HFF-Myc (cell line): ENCODE data around the gene CTPS2.

ENCODE experiments used
- DNase-seq: peaks from one replicate; pipeline ENCODE4 v3.0.0-alpha.2; 2011; ENCODE audit warnings: low read depth; ENCODE audit errors: extremely low read depth
- H3K4me3 ChIP-seq: replicated peaks from 2 replicates; pipeline ENCODE4 v1.5.1; 2011; ENCODE audit warnings: low read depth, mild to moderate bottlenecking, control low read depth, low read length
- CTCF ChIP-seq: IDR thresholded peaks from 2 replicates; pipeline ENCODE4 v1.5.1; 2012; ENCODE audit warnings: mild to moderate bottlenecking, low read depth, low read length, control low read depth; ENCODE audit errors: missing control alignments

The CTPS2 gene

GRCh38 chrX:16573781-16574180, 138.7 kb downstream of the CTPS2 start:
- no peak for TF ChIP-seq CTCF
- no peak for DNase-seq
- no peak overlapping the region for H3K4me3 ChIP-seq

- no peak for DNase-seq
- TF ChIP-seq CTCF: no peak
- no peak overlapping the region for H3K4me3 ChIP-seq
Measured at GRCh38 chrX:16567681-16568080, 144.8 kb downstream of the CTPS2 start.

- no peak overlapping the region for H3K4me3 ChIP-seq
- TF ChIP-seq CTCF: no peak
- no peak for DNase-seq
Measured at GRCh38 chrX:16566571-16566970, 145.9 kb downstream of the CTPS2 start.

- TF ChIP-seq CTCF: no peak
- H3K4me3 ChIP-seq: no peak overlapping the region
- DNase-seq: no peak
Measured at GRCh38 chrX:16560173-16560572, 152.3 kb downstream of the CTPS2 start.

GRCh38 chrX:16559206-16559619, 153.3 kb downstream of the CTPS2 start:
- no peak for TF ChIP-seq CTCF
- H3K4me3 ChIP-seq: no peak overlapping the region
- peak; percentile 26 for DNase-seq

- TF ChIP-seq CTCF: no peak
- no peak for DNase-seq
- no peak overlapping the region for H3K4me3 ChIP-seq
Measured at GRCh38 chrX:16558489-16558888, 154.0 kb downstream of the CTPS2 start.

GRCh38 chrX:16552546-16552945, 159.9 kb downstream of the CTPS2 start:
- no peak for TF ChIP-seq CTCF
- no peak overlapping the region for H3K4me3 ChIP-seq
- no peak for DNase-seq
